Measurements from ENCODE around the gene KCNG2. TPM values are rescaled to one million over a fixed set of nuclear protein-coding genes. Genes with fewer than 3 reads are reported as not detected.
A peak's percentile ranks its signal among the peaks of the same experiment; 100 is the strongest.

The KCNG2 gene
- total and polyA plus RNA-seq, 7 experiments from 2014 or later, result not detected

DNA sequence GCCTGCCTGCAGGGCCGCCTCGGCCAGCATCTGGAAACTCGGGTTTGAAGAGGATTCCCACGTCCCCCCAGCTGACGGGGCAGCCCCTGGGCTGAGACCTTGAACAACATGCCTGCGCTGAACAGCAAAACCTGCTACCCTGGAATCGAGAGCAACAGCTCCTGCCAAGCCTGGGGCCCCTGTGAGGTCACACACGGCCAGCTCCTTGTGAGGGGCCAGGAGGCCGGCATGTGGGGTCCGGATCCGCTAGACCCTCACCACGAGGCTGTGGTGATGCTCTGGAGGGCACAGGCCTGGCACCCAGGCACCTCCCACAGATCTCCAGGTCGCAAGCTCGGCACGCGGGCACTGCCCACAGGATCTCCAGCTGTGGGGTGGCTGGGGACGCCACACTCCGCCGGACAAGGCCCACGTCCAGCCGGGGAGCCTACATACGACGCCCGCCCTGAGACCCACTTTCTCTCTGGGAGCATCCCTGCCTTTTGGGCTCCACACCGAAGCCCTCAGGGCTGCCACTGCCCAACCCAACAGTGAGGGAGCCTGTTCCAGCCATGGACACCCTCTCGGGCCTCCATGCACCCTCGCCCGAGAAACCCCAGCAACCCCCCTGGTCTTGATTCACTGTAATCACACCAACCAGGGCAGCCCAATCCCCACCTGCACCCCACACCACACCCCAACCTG, 119.6 kb downstream of the KCNG2 start:
- H3K9me3 Mint-ChIP-seq, result peaks cover 0 to 1% (median 0%) of the 10 kb centered on the region in 11 donors
- intact Hi-C loops (cut with micrococcal nuclease), result no loop called here
- H3K36me3 Mint-ChIP-seq, result peaks cover 4 to 46% (median 19%) of the 10 kb centered on the region in 5 donors
- DNase-seq (no peak), ATAC-seq (no peak)
- H3K4me1 ChIP-seq (ENCODE audit: control insufficient read depth in 2 of 2, insufficient read depth in 2 of 2, low read length in 2 of 2), result peaks cover 0 to 12% of the 10 kb centered on the region in 2 donors
- POLR2A ChIA-PET, result no interaction called here
- no peak overlapping the region for H3K27ac ChIP-seq (ENCODE audit: low read depth, low read length)
- H3K36me3 ChIP-seq (ENCODE audit: control insufficient read depth in 2 of 3, insufficient read depth in 3 of 3, low read length in 3 of 3), result peaks cover 0 to 40% (median 0%) of the 10 kb centered on the region in 3 experiments
- H3K9me3 ChIP-seq (ENCODE audit: control insufficient read depth in 2 of 3, low read length in 3 of 3), result no peaks in the 10 kb centered on the region
- H3K4me1 Mint-ChIP-seq, result peaks cover 16 to 25% (median 19%) of the 10 kb centered on the region in 7 donors
- no peak overlapping the region for H3K27ac Mint-ChIP-seq
- H3K27me3 Mint-ChIP-seq, result no peaks in the 10 kb centered on the region
- CTCF ChIA-PET, result interaction anchor here (1.4 kb wide), 1 partner anchor 12 kb away, joined by 3 read pairs; no protein-coding TSS in a partner anchor
- no peaks in the 10 kb centered on the region for H3K27me3 ChIP-seq (ENCODE audit: control insufficient read depth in 2 of 2, insufficient read depth in 2 of 2, low read length in 2 of 2)
- H3K4me3 ChIP-seq (ENCODE audit: low read length), result no peak overlapping the region
- no peak overlapping the region for H3K4me3 Mint-ChIP-seq

GRCh38 chr18:79917853-79918614, 120.3 kb downstream of the KCNG2 start:
- ATAC-seq, result peak; percentile 11
- intact Hi-C loops (cut with micrococcal nuclease), result no loop called here
- Histone ChIP-seq H3K4me3 (ENCODE audit: low read length) (no peak overlapping the region), H3K9me3 (ENCODE audit: control insufficient read depth in 2 of 3, low read length in 3 of 3) (no peaks in the 10 kb centered on the region), H3K27me3 (ENCODE audit: control insufficient read depth in 2 of 2, insufficient read depth in 2 of 2, low read length in 2 of 2) (no peaks in the 10 kb centered on the region), H3K36me3 (ENCODE audit: control insufficient read depth in 2 of 3, insufficient read depth in 3 of 3, low read length in 3 of 3) (peaks cover 0 to 40% (median 0%) of the 10 kb centered on the region in 3 experiments), H3K27ac (ENCODE audit: low read depth, low read length) (no peak overlapping the region), H3K4me1 (ENCODE audit: control insufficient read depth in 2 of 2, insufficient read depth in 2 of 2, low read length in 2 of 2) (peaks cover 0 to 7% of the 10 kb centered on the region in 2 donors)
- no peak for DNase-seq
- Mint-ChIP-seq H3K27ac (no peak overlapping the region), H3K27me3 (no peaks in the 10 kb centered on the region), H3K4me3 (no peak overlapping the region), H3K9me3 (peaks cover 0 to 1% (median 0%) of the 10 kb centered on the region in 11 donors), H3K4me1 (peaks cover 11 to 18% (median 14%) of the 10 kb centered on the region in 7 donors), H3K36me3 (peaks cover 4 to 44% (median 21%) of the 10 kb centered on the region in 5 donors)
- ChIA-PET CTCF (no interaction called here), POLR2A (no interaction called here)

DNA sequence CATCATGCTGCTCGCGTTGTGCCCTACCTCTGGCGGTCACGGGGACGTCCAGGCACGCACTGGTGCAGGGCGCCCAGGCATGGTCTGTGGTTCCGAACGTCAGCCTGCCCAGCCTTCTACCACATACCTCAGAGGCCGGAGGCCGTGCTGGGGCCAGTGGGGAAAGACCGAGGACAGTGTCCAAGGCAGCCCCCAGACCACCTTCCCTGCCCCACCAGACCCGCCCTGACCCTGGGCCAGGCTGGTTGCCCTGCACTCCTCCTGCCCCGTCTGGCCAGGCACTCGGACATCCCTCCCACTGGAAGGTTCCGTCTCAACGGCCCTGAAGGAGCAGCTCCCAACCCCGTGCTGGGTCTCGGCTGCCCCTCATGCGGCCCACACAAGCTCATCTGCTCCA, 120.9 kb downstream of the KCNG2 start:
- DNase-seq, result no peak
- CTCF ChIA-PET, result no interaction called here
- peaks cover 4 to 43% (median 24%) of the 10 kb centered on the region in 5 donors for H3K36me3 Mint-ChIP-seq
- peaks cover 6 to 14% (median 9%) of the 10 kb centered on the region in 7 donors for H3K4me1 Mint-ChIP-seq
- H3K4me3 Mint-ChIP-seq, result no peak overlapping the region
- peaks cover 0 to 40% (median 0%) of the 10 kb centered on the region in 3 experiments for H3K36me3 ChIP-seq (ENCODE audit: control insufficient read depth in 2 of 3, insufficient read depth in 3 of 3, low read length in 3 of 3)
- no peak for ATAC-seq
- H3K27me3 ChIP-seq (ENCODE audit: control insufficient read depth in 2 of 2, insufficient read depth in 2 of 2, low read length in 2 of 2), result no peaks in the 10 kb centered on the region
- no peak overlapping the region for H3K27ac Mint-ChIP-seq
- H3K4me1 ChIP-seq (ENCODE audit: control insufficient read depth in 2 of 2, insufficient read depth in 2 of 2, low read length in 2 of 2), result peaks cover 0 to 1% of the 10 kb centered on the region in 2 donors
- no peak overlapping the region for H3K27ac ChIP-seq (ENCODE audit: low read depth, low read length)
- POLR2A ChIA-PET, result no interaction called here
- H3K27me3 Mint-ChIP-seq, result no peaks in the 10 kb centered on the region
- no peak overlapping the region for H3K4me3 ChIP-seq (ENCODE audit: low read length)
- H3K9me3 Mint-ChIP-seq, result peaks cover 0 to 1% (median 0%) of the 10 kb centered on the region in 11 donors
- no peaks in the 10 kb centered on the region for H3K9me3 ChIP-seq (ENCODE audit: control insufficient read depth in 2 of 3, low read length in 3 of 3)
- intact Hi-C loops (cut with micrococcal nuclease), result no loop called here

GRCh38 chr18:79919089-79919488, 121.4 kb downstream of the KCNG2 start:
- no peaks in the 10 kb centered on the region for H3K9me3 ChIP-seq (ENCODE audit: control insufficient read depth in 2 of 3, low read length in 3 of 3)
- intact Hi-C loops (cut with micrococcal nuclease), result no loop called here
- ChIA-PET CTCF (no interaction called here), POLR2A (no interaction called here)
- DNase-seq (no peak), ATAC-seq (no peak)
- H3K27ac ChIP-seq (ENCODE audit: low read depth, low read length), result no peak overlapping the region
- Mint-ChIP-seq H3K36me3 (peaks cover 4 to 47% (median 26%) of the 10 kb centered on the region in 5 donors), H3K27ac (no peak overlapping the region), H3K4me1 (peaks cover 4 to 13% (median 6%) of the 10 kb centered on the region in 7 donors), H3K9me3 (peaks cover 0 to 5% (median 0%) of the 10 kb centered on the region in 11 donors), H3K4me3 (no peak overlapping the region), H3K27me3 (no peaks in the 10 kb centered on the region)
- H3K4me1 ChIP-seq (ENCODE audit: control insufficient read depth in 2 of 2, insufficient read depth in 2 of 2, low read length in 2 of 2), result no peaks in the 10 kb centered on the region
- H3K4me3 ChIP-seq (ENCODE audit: low read length), result no peak overlapping the region
- H3K27me3 ChIP-seq (ENCODE audit: control insufficient read depth in 2 of 2, insufficient read depth in 2 of 2, low read length in 2 of 2), result no peaks in the 10 kb centered on the region
- peaks cover 0 to 43% (median 0%) of the 10 kb centered on the region in 3 experiments for H3K36me3 ChIP-seq (ENCODE audit: control insufficient read depth in 2 of 3, insufficient read depth in 3 of 3, low read length in 3 of 3)

DNA sequence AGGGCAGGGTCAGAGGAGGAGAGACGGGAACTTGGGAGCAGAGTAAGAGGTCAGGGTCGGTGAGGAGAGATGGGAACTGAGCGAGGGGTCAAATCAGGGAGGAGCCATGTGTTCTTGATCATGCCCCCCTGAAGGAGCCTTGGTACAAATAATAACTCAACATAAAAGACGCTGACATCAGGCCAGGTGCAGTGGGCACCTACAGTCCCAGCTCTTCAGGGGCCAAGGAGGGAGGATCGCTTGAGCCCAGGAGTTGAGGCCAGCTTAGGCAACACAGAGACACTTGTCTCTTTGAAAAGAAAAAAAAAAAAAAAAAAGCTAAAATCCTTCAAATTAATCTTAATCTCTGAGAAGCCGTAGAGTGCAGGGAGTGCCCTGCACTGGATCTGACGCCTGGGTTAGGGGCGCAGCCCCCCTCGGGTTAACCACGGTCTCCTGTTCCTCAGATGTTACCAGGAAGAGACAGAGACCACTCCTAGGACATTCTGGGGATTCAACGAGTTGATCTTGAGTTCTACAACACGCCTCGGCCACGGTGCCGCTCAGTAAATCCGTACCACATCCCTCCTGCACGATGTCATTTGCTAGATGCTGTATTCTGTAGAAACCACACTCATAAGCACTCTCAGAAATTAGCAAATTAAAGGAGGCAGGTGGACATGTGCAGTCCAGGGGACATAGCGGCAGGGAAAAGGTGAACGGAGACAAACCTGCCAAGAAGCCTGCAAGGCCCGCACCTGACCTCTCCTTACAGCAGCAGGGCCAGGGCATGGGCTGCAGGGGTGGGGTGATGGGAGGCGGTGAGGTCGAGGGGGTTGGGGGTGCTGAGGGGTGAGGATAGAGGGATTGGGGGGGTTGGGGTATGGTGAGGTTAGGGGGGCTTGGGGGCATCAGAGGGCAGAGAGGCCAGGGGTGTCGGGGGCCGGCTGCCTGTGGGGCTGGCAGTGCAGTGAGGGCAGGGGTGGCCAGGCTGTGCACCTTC, 124.5 kb downstream of the KCNG2 start:
- peaks cover 0 to 48% (median 21%) of the 10 kb centered on the region in 5 donors for H3K36me3 Mint-ChIP-seq

DNA sequence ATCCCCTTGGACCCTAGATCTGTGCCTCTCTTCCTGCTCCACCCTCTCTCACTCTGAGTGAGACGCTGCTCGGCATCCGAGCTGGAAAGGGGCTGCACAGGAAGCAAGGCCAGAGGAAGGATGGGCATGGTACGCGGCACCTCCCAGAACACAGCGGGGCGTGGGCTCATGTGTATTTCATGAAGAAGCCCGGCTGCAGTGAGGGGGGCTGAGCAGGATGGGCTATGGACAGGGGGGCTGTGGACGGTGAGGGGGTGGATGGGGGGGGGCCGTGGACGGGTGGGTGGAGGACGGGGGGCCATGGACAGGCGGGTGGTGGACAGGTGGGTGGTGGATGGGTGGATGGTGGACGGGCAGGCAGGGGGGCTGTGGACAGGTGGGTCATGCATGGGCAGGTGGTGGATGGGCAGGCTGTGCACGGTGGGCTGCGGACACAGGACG, 125.3 kb downstream of the KCNG2 start:
- Mint-ChIP-seq H3K9me3 (peaks cover 0 to 5% (median 0%) of the 10 kb centered on the region in 11 donors), H3K27me3 (no peaks in the 10 kb centered on the region), H3K36me3 (peaks cover 0 to 52% (median 23%) of the 10 kb centered on the region in 5 donors), H3K27ac (no peak overlapping the region), H3K4me3 (no peak overlapping the region), H3K4me1 (peaks cover 0 to 11% (median 3%) of the 10 kb centered on the region in 7 donors)
- no peak overlapping the region for H3K4me3 ChIP-seq (ENCODE audit: low read length)
- no peak overlapping the region for H3K27ac ChIP-seq (ENCODE audit: low read depth, low read length)
- ChIA-PET CTCF (no interaction called here), POLR2A (no interaction called here)
- peak in 1 of 9 donors; percentile 2 for DNase-seq
- no peaks in the 10 kb centered on the region for H3K9me3 ChIP-seq (ENCODE audit: control insufficient read depth in 2 of 3, low read length in 3 of 3)
- ATAC-seq, result no peak
- intact Hi-C loops (cut with micrococcal nuclease), result no loop called here
- no peaks in the 10 kb centered on the region for H3K4me1 ChIP-seq (ENCODE audit: control insufficient read depth in 2 of 2, insufficient read depth in 2 of 2, low read length in 2 of 2)
- no peaks in the 10 kb centered on the region for H3K27me3 ChIP-seq (ENCODE audit: control insufficient read depth in 2 of 2, insufficient read depth in 2 of 2, low read length in 2 of 2)
- H3K36me3 ChIP-seq (ENCODE audit: control insufficient read depth in 2 of 3, insufficient read depth in 3 of 3, low read length in 3 of 3), result peaks cover 0 to 38% (median 0%) of the 10 kb centered on the region in 3 experiments

More for the DNA sequence above, 124.5 kb downstream of the KCNG2 start:
- no peak overlapping the region for H3K4me3 ChIP-seq (ENCODE audit: low read length)
- POLR2A ChIA-PET, result no interaction called here
- ATAC-seq (no peak), DNase-seq (peak in 1 of 9 donors; percentile 13)
- H3K27ac ChIP-seq (ENCODE audit: low read depth, low read length), result no peak overlapping the region
- H3K36me3 ChIP-seq (ENCODE audit: control insufficient read depth in 2 of 3, insufficient read depth in 3 of 3, low read length in 3 of 3), result peaks cover 0 to 39% (median 0%) of the 10 kb centered on the region in 3 experiments
- Mint-ChIP-seq H3K4me1 (peaks cover 0 to 11% (median 3%) of the 10 kb centered on the region in 7 donors), H3K4me3 (no peak overlapping the region), H3K27me3 (no peaks in the 10 kb centered on the region), H3K9me3 (peaks cover 0 to 5% (median 0%) of the 10 kb centered on the region in 11 donors), H3K27ac (peak overlapping the region in 2 of 9 donors; percentile 14 to 31)
- intact Hi-C loops (cut with micrococcal nuclease), result no loop called here
- H3K4me1 ChIP-seq (ENCODE audit: control insufficient read depth in 2 of 2, insufficient read depth in 2 of 2, low read length in 2 of 2), result no peaks in the 10 kb centered on the region
- H3K27me3 ChIP-seq (ENCODE audit: control insufficient read depth in 2 of 2, insufficient read depth in 2 of 2, low read length in 2 of 2), result no peaks in the 10 kb centered on the region
- H3K9me3 ChIP-seq (ENCODE audit: control insufficient read depth in 2 of 3, low read length in 3 of 3), result no peaks in the 10 kb centered on the region
- CTCF ChIA-PET, result no interaction called here
